ENCODE data around the gene FXYD3. TPM values are rescaled to one million over a fixed set of nuclear protein-coding genes. Genes with fewer than 3 reads are reported as not detected.

FXYD3 gene
- total RNA-seq, 1 donor from 2014 or later, result 0.50 TPM

GRCh38 chr19:35130761-35131720 lies 15.4 kb downstream of the FXYD3 start:
- Histone ChIP-seq H3K36me3 (ENCODE audit: control insufficient read depth, insufficient read depth, low read length) (no peaks in the 10 kb centered on the region), H3K4me3 (ENCODE audit: low read depth, low read length) (no peak overlapping the region), H3K27me3 (ENCODE audit: control insufficient read depth, insufficient read depth, low read length) (peaks cover 17% of the 10 kb centered on the region)
- no peak for TF ChIP-seq CTCF (IDR thresholded peaks at IDR 0.05; ENCODE audit: insufficient read depth, low read length, poor library complexity, severe bottlenecking)
- no peak for DNase-seq (ENCODE audit: low read depth)

GRCh38 chr19:35132254-35132653 lies 16.6 kb downstream of the FXYD3 start:
- Histone ChIP-seq H3K36me3 (ENCODE audit: control insufficient read depth, insufficient read depth, low read length) (no peaks in the 10 kb centered on the region), H3K4me3 (ENCODE audit: low read depth, low read length) (no peak overlapping the region), H3K27me3 (ENCODE audit: control insufficient read depth, insufficient read depth, low read length) (peaks cover 25% of the 10 kb centered on the region)
- no peak for TF ChIP-seq CTCF (IDR thresholded peaks at IDR 0.05; ENCODE audit: insufficient read depth, low read length, poor library complexity, severe bottlenecking)
- no peak for DNase-seq (ENCODE audit: low read depth)

GRCh38 chr19:35133826-35134225 lies 18.2 kb downstream of the FXYD3 start:
- no peak for TF ChIP-seq CTCF (IDR thresholded peaks at IDR 0.05; ENCODE audit: insufficient read depth, low read length, poor library complexity, severe bottlenecking)
- Histone ChIP-seq H3K36me3 (ENCODE audit: control insufficient read depth, insufficient read depth, low read length) (no peaks in the 10 kb centered on the region), H3K4me3 (ENCODE audit: low read depth, low read length) (no peak overlapping the region), H3K27me3 (ENCODE audit: control insufficient read depth, insufficient read depth, low read length) (peaks cover 33% of the 10 kb centered on the region)
- DNase-seq (ENCODE audit: low read depth), result no peak

- H3K27me3 ChIP-seq (ENCODE audit: control insufficient read depth, insufficient read depth, low read length), result peaks cover 42% of the 10 kb centered on the region
- DNase-seq (ENCODE audit: low read depth), result no peak
- H3K36me3 ChIP-seq (ENCODE audit: control insufficient read depth, insufficient read depth, low read length), result no peaks in the 10 kb centered on the region
- no peak within 1 kb of the TSS for H3K4me3 ChIP-seq (ENCODE audit: low read depth, low read length)
- no peak for TF ChIP-seq CTCF (IDR thresholded peaks at IDR 0.05; ENCODE audit: insufficient read depth, low read length, poor library complexity, severe bottlenecking)
Measured at GRCh38 chr19:35134601-35135242, 19.1 kb downstream of the FXYD3 start, which contains the start of gene LGI4. LGI4 (minus strand) TSS chr19:35135059; CDS start chr19:35134680, 379 bp downstream.

GRCh38 chr19:35135389-35135909 lies 19.8 kb downstream of the FXYD3 start:
- Histone ChIP-seq H3K36me3 (ENCODE audit: control insufficient read depth, insufficient read depth, low read length) (no peaks in the 10 kb centered on the region), H3K27me3 (ENCODE audit: control insufficient read depth, insufficient read depth, low read length) (peaks cover 49% of the 10 kb centered on the region), H3K4me3 (ENCODE audit: low read depth, low read length) (no peak overlapping the region)
- TF ChIP-seq CTCF (IDR thresholded peaks at IDR 0.05; ENCODE audit: insufficient read depth, low read length, poor library complexity, severe bottlenecking), result peak; percentile 91
- DNase-seq (ENCODE audit: low read depth), result no peak

Measured in kidney epithelial cell (primary cell).